Ureter (tissue), 1 donor: ENCODE data around the gene XG. TPM values are rescaled to one million over a fixed set of nuclear protein-coding genes. Genes with fewer than 3 reads are reported as not detected.

ENCODE experiments used
- DNase-seq: peaks from one replicate; pipeline ENCODE4 v3.0.0-alpha.2; 2020; ENCODE audit warnings: low spot score
- total RNA-seq: library from RNA; stranded (reverse); gene quantifications from one replicate; pipeline ENCODE4 v1.2.4, GENCODE V29; 2023
- donor health status: DM: yes; HTN: yes; CAD: no.

XG gene
- total RNA-seq, 1 donor from 2014 or later = 1.6 TPM

DNA sequence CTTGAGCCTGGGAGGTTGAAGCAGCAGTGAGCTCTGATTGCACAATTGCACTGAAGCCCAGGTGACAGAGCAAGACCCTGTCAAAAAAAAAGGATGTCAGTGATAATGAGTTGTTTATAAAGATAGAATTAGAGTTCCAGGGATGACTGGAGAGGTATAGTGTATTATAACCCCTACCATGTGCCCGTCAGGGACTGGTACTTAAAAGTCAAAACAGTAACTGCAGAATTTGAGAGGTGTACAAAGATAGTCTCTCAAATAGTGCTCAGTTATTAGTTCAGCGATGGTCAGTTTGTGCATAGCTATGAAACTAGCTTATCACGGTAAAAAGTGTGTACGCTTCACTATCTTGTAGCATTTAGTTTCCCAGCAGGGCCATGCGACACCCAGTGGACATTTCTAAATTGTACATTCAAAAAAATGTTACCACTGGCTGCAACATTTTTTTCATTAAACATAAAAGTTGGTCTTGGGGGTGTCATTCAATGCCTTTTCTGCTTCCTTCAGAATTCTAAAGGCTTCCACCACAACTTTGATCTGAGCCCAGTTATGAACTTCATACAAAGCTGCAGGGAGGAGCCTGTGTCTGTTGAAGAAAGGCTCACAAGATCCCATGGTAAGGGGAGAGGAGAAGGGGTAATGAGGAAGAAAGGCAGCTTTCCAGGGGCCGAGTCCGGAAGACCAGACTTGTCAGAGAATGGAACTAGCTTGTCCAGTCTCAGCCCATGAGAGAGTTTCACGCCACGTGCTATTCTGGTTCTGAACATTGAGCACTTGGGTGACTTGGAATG lies 67.7 kb downstream of the XG start:
- DNase-seq = no peak

DNA sequence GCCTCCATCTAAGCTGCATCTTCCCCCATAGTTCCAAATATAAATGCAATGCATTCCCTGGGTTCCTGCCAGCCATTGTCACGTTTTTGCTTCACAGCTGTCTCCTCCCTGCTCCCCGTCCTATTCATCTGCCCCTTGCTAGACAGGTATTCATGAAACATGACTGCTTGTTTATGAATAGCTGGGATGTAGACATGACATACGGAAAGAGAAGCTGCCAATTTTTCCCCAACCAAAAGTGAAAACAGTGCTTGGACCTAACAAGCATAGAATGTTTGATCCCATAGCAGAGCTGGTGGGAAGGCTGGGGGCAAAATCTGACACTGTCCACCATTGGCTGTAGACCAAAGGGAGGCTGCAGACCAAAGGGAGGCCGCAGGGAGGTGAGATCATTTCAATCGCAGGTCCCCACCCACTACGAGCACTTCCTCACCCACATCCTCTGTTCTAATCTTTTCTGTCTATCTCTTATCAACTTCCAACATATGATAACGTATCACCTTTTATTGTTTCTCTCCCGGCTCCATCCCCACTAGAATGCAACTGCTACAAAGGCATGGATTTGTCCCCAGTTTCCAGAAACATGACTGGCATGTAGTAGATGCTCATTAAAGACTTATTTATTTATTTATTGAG lies 68.4 kb downstream of the XG start:
- no peak for DNase-seq

DNA sequence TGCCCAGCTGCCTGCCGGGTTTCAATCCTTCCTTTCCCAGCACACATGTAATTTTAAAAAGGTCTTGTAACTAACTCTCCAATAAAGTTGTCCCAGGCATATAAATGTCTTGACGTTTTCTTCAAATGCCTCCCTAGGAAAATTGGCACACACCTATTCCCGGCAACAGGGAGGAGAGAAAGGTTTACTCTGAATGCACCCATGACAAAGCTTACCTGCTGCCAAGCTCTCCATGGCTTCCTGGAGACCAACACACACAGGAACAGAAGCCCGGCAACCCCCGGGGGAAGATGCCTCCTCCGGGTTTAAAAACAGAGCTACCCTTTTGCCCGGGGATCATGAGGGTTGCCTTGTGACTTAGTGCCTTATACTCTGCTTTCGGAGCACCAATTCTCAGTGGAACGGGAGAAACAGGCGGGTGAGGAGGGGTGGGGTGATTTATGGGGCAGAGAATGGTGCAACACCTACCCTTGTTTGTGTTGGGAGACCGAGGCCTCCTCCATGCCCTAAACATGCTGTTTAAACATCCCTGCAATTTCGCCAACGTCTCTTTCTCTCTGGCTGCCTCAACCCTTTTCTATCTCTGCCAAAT lies 72.1 kb downstream of the XG start:
- no peak for DNase-seq

DNA sequence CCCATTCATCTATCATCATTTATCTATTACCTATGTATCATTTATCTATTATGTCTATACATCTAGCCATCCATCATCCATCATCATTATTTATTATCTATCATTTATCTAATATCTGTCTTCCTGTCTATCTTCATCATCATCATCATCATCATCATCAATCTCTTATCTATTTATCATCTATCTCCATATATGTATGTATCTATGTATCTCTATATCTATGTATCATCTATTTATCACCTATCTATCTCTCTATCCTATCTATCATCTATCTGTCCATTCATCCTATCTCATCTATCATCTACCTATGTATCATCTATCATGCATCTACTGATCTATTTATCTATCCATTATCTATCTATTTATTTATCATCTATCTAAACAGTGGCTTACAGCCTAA lies 73.0 kb downstream of the XG start:
- no peak for DNase-seq

DNA sequence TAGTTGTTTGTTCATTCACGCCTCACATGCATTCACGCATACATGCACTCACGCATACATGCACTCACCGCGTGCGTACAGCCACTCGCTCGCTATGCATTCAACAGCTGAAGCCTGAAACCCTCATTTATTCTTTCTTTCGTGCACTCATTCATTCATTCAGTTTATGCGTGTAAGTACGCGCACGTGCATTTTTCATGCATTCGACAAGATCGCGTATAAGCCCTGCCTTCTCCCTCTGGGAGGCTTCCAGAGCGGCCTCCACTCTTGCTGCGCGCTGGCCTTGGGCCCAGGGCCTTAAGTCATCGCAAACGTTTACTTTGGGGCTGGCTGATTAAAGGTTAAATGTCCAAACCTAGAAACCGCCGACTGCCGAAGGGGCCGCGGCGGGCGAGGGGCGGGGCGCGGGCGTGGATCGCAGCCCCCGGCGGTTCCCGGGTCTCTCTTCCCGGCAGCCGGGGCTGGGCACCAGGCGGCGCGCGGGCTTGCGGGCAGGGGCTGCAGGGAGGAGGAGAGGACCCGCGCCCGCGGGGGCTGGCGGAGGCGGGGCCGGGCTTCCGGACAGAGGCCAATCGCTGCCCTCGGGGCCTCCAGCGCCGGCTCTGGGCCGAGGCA lies 76.6 kb downstream of the XG start, which contains the start of gene GYG2:
Gene GYG2, plus strand, starts transcription at position 587 of the 615 bp plus-strand sequence. CDS start 1,259 bp downstream, outside the sequence.
- no peak for DNase-seq

DNA sequence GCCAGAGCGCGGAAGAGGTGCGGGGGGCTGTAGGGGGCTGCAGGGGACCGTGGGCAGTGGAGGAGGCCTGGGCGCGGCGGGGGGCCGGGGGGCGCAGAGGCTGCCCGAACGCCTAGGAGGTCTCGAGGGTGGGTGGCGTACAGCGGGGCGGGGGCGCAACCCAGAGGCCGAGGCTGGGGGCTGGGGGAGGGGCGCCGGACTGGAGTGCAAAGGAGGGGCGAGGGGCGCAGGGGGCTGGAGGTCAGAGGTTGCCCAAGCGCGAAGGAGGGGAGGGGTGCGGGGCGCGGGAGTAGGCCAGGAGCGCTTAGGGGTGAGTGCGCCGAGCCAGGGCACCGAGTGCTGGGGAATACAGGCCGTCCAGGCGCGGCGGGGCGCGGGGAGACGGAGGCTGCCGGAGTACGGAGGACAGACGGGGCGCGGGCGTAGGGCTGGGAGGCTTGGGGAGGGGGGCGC lies 77.1 kb downstream of the XG start:
- DNase-seq = no peak

DNA sequence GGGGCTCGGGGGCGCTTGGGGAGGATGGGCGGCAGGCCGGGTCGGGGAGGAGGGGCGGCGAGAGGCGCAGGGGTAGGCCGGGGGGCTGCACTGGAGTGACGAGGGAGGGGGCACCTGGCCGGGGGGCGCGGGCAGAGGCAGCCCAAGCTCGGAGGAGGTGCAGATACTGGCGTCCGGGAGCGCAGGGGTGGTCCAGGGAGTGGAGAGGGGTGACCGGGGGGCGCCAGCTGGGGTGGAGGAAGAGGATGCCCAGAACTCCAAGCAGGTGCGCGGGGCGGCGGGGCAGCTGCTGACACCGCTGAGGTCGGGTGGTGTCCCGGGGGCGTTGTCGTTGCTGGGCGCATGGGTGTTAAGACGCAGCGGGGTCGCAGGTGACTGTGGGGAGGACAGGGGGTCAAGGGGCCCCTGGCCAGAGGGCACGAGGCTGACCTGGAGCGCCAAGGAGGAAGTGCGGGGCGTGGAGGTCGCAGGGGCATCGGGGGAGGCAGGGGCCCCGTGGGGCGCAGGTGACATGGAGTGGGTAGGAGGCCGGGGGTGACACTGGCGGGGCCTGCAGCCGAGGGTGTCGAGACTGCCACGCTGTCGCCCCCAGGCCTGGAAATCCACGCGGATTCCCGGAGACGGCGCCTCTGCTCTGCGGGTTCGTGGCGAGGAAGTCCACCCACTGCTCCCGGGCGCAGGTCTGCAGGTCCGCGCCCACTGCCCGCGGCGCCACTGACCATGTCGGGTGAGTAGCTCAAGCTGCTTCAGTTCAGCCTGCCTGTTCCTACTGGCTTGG lies 77.8 kb downstream of the XG start:
- no peak for DNase-seq

DNA sequence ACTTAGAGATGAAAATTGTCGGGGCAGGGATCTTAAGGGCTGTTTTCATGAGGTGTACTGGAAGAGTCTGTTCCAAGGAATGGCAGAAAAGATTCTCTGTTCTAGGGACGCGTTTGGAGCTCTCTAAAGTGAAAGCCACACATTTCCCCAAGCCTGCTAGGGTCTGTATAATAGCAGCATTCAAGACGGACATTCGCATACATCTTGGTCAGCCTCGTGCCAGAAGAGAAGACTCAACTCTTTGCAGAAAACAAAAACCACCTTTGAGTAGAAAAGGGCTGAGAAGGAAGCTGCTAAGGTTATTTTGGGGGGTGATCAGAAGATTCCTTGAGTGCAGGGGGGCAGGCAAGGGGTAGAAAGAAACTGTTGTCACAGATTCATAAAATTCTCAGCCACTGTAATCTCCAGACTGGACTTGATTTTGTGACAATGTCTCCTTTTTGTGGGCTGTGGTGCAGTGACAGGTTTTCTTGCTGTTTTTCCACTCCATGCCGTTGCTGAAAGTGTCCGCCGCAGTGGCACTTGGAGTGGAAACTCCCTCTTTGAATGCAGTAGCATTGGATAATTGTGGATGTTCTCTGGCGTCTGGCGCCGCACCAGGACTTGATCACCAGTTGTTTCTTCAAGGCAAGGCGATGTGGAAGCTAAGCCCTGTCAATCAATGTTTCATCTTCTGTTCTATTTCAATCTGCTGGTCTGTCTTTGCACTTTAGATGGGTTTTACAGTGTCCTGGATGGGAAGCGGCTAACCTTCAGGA lies 79.8 kb downstream of the XG start:
- no peak for DNase-seq

DNA sequence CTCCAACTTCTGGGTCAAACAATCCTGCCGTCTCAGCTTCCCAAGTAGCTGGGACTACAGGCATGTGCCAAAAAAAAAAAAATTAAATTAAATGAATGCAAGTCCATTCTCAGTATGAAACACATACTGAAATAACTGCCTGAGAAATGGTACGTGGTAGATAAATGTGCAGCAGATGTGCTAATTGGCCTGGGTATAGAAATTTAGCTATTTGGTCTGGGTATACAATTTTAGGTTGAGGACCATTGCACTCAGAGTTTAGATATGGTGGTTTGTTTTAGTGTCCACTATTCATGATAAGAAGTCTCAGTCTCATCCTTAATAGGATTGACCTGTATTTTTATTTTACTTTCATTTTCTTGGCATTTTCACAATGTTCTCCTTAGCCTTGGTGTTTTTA lies 86.1 kb downstream of the XG start:
- DNase-seq = no peak

DNA sequence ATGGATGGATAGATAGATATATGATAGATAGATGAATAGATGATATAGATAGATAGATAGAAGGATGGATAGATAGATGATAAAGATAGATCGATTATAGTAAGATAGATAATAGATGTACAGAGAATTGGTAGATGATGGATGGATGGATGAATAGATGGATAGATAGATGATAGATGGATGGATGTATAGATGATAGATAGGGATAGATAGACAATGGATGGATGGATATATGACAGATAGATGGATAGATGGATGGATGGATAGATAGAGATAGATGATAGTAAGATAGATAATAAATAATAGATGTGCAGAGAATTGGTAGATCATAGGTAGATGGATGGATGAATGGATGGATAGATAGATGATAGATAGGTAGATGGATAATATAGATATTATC lies 89.1 kb downstream of the XG start:
- DNase-seq = no peak

DNA sequence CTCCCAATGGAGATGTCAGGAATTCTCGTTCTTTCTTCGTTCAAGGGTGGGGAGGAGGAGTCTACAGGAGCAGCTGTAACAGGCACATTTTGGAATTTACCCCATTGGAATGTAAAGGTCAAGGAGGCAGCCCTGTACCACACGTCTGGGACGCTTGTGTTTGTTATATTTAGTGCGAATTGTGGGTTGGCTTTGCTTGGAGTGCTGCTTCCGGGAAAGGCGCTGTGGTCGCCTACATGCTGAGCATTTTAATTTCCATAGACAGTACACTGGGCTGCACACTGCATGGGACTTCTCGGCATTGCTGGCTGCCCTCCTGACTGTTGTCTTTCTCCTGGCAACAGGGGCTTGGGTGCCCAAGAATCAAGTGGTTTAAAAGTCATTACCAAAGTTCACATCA lies 89.7 kb downstream of the XG start:
- no peak for DNase-seq

DNA sequence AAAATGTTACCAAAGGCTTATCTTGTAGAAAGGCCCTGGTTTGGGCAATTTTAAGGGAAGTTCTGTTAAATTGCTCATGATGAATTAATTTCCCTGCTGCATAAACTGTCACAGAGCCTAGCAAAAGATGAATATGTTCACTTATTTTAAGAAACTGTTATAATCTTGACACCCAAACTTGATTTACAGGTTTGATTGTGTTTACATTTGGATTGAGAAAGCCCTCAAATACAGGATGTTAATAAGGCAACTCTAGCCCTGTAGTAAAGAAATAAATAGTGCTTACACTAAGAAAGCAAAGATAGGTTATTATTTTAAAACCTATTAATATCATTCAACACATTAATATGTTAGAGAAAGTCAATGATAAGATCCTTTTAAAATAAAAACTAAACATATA lies 95.2 kb downstream of the XG start:
- DNase-seq = no peak

DNA sequence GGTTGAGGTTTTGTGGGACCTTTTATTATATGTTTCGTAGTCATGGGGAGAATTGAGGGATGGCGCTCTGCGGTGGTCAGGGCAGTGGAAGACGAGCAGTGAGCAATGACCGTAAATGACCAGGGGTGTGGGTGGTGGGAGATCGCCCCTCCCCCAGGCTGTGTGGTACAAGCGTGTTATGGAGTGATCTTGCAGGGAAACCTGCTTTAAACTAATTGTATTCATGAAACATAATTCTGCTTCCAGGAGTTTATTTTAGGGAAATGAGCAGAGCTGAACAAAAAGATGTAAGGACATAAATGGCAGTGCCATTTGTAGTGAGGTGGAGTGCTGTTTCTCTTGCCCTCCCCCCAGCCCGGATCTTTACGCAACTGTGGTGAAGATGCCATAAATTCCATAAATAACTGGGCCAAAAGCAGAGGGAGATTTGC lies 97.0 kb downstream of the XG start:
- DNase-seq = no peak

DNA sequence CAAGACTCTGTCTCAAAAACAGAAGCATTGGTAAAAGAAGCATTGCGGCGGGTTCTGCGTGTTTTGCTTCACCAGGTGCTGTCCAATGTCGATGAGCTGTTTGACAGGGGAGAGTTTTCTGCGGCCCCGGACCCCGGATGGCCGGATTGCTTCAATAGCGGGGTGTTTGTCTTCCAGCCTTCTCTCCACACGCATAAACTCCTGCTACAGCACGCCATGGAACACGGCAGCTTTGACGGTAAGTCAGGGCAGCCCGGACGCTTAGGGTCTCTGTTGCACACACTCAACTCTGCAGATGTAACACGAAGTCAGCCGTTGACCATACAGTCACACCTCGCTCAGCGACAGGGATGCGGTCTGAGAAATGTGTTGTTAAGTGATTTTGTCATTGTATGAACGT lies 103.1 kb downstream of the XG start:
- no peak for DNase-seq

DNA sequence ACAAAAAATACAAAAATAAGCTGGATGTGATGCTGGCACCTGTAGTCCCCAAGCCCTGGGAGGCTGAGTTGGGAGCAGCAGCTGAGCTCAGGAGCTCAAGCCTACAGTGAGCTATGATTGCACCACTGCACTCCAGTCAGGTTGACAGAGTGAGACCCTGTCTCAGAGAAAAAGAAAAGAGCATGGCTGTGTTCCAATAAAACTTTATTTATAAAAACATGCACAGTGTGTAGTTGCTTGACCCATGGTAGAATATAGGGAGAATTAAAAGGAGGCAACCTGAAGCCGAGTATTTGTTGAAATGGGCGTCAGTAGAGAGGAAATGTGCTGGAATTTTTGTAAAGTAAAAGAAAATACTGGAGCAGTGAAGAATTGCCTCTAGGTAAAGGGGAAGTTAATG lies 103.9 kb downstream of the XG start:
- no peak for DNase-seq

DNA sequence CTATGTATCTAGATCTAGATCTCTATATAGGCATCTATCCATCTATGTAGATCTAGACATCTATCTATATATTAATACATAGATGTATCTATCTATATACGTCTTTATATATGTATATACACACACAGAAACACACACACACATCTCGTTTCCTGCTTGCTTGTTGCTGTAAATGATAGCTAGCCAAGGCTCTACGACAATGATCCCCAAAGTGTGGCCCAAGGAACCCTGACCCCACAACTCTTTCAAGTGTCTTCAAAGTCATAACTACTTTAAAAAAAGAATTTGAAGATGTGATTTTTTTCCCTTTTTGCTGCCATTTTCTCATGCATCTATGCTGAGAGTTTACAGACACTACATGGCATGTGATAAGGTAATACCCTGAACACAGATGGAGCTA lies 105.7 kb downstream of the XG start:
- no peak for DNase-seq

DNA sequence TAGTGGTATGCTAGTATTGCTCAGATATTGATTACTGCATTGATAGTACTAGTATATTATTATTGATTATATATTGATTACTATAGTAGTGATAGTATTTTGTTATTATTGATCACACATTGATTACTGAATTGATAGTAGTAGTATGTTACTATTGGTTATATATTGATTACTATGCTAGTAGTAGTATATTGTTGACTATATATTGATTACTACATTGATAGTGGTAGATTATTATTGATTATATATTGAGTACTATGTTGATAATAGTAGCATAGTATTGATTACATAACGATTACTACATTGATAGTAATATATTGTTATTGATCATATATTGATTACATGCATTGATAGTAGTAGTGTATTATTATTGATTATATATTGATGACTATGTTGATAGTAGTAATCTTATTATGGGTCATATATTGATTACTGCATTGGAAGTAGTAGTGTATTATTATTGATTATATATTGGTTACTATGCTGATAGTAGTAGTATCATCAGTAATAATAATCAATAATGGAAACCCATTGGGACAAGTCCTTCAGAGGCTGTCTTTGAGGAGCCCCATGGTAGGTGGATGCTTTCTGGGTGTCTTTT lies 107.5 kb downstream of the XG start:
- DNase-seq = no peak

DNA sequence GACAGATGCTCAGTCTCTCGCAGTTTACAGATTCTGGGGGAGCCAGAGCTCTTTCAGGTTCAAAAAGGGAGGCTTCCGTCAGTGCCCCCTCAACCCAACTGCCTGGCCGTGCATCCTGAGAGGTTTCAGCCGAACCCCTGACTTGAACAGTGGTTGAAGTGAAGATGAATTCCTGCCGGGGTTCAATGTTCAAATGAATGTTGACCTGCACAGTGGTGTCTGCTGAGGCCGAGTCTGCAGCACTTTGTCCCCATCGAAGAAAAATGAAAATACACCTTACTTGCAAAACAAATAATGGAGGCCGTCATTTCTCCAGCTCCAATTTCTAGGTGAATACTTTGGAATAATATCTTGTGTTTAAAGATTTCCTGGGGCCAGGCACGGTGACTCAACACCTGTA lies 110.6 kb downstream of the XG start:
- no peak for DNase-seq

DNA sequence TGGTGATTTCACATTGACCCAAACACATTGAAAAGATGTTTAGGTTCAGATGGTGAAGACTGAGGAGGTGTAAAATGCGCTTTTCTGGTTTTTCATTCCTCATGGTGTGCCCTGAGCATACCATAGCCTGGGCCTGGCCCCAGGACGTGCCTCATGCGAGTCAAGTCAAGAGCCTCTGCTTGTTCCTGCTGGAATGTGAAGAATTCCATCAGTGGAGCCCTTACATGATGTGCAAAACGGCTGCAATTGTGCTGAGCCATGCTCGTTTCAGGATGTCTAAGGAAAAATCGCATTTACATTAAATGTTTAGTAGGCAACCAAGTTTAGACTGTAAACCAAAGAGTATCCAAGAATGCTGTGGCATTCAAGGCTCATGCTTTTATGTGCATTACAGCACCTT lies 111.8 kb downstream of the XG start:
- DNase-seq = no peak
